Measurements from ENCODE around the gene ZNF281. TPM values are rescaled to one million over a fixed set of nuclear protein-coding genes. Genes with fewer than 3 reads are reported as not detected.
A peak's percentile ranks its signal among the peaks of the same experiment; 100 is the strongest.

Gene ZNF281
- total RNA-seq, 1 experiment from 2014 or later, result 22.3 TPM

GRCh38 chr1:200453553-200453905 lies 43.7 kb upstream of the ZNF281 start:
- POLR2A ChIA-PET, result interaction anchor here (0.6 kb wide), 2 partner anchors 133 to 342 kb away, joined by 3 to 4 read pairs; no protein-coding TSS in a partner anchor
- Mint-ChIP-seq H3K36me3 (ENCODE audit: insufficient read depth, unreplicated experiment) (no peaks in the 10 kb centered on the region), H3K27ac (ENCODE audit: low read depth, unreplicated experiment) (no peak overlapping the region), H3K4me1 (ENCODE audit: insufficient read depth, unreplicated experiment) (peaks cover 10% of the 10 kb centered on the region), H3K27me3 (ENCODE audit: insufficient read depth, unreplicated experiment) (no peaks in the 10 kb centered on the region), H3K4me3 (ENCODE audit: unreplicated experiment) (no peak overlapping the region), H3K9me3 (ENCODE audit: unreplicated experiment) (no peaks in the 10 kb centered on the region)
- peak; percentile 65 for DNase-seq (ENCODE audit: unreplicated experiment)
- no TSS peak for BruUV-seq (replicated peaks)
- TF ChIP-seq, protein P1, sequence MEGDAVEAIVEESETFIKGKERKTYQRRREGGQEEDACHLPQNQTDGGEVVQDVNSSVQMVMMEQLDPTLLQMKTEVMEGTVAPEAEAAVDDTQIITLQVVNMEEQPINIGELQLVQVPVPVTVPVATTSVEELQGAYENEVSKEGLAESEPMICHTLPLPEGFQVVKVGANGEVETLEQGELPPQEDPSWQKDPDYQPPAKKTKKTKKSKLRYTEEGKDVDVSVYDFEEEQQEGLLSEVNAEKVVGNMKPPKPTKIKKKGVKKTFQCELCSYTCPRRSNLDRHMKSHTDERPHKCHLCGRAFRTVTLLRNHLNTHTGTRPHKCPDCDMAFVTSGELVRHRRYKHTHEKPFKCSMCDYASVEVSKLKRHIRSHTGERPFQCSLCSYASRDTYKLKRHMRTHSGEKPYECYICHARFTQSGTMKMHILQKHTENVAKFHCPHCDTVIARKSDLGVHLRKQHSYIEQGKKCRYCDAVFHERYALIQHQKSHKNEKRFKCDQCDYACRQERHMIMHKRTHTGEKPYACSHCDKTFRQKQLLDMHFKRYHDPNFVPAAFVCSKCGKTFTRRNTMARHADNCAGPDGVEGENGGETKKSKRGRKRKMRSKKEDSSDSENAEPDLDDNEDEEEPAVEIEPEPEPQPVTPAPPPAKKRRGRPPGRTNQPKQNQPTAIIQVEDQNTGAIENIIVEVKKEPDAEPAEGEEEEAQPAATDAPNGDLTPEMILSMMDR (IDR thresholded peaks at IDR 0.05; ENCODE audit: unreplicated experiment), result no peak
- CTCF ChIA-PET, result no interaction called here
- intact Hi-C loops (cut with micrococcal nuclease), result no loop called here

DNA sequence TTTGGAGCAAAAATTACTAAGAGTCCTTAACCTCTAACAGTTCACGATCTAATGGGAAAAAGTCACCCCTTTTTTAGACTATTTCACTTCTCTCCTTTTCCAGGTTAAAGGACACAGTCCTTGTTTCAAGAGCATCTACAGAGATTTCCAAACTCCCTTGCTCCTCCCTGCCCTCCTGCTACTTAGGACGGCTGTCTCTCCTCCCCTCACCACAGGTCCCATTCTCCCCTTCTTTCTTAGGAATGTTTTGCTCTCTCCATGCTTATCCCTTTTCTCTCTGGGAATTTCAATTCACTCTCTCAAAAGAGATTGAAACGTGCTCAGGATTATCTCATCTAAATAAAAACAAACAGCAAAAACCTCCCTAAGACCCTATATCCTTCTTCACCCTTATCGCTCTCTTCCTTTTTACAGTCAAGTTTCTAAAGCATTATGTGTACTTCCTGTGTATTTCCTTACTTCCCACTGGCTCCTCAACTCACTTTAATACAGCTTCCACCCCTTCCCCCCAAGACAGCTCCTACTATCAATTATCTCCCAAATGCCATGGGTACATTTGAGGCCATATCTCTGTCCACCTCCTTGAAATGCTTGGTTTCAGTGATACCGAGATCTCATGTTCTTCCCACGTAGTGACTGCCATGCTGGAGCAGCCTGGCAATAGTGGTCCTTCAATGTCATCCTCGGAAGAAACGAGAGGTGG lies 43.2 kb upstream of the ZNF281 start:
- H3K27me3 Mint-ChIP-seq (ENCODE audit: insufficient read depth, unreplicated experiment), result no peaks in the 10 kb centered on the region
- H3K36me3 Mint-ChIP-seq (ENCODE audit: insufficient read depth, unreplicated experiment), result no peaks in the 10 kb centered on the region
- ChIA-PET CTCF (interaction anchor here (0.7 kb wide), 1 partner anchor 341 kb away, joined by 3 read pairs; no protein-coding TSS in a partner anchor), POLR2A (interaction anchor here (0.6 to 0.9 kb wide), 2 partner anchors 52 to 132 kb away, joined by 3 read pairs; no protein-coding TSS in a partner anchor)
- no TSS peak for BruUV-seq (replicated peaks)
- H3K27ac Mint-ChIP-seq (ENCODE audit: low read depth, unreplicated experiment), result no peak overlapping the region
- H3K9me3 Mint-ChIP-seq (ENCODE audit: unreplicated experiment), result no peaks in the 10 kb centered on the region
- H3K4me1 Mint-ChIP-seq (ENCODE audit: insufficient read depth, unreplicated experiment), result peaks cover 10% of the 10 kb centered on the region
- DNase-seq (ENCODE audit: unreplicated experiment), result no peak
- H3K4me3 Mint-ChIP-seq (ENCODE audit: unreplicated experiment), result no peak overlapping the region
- intact Hi-C loops (cut with micrococcal nuclease), result no loop called here
- TF ChIP-seq, protein P1 (IDR thresholded peaks at IDR 0.05; ENCODE audit: unreplicated experiment), result no peak

- no peak for DNase-seq (ENCODE audit: unreplicated experiment)
- Mint-ChIP-seq H3K4me3 (ENCODE audit: unreplicated experiment) (no peak overlapping the region), H3K27me3 (ENCODE audit: insufficient read depth, unreplicated experiment) (no peaks in the 10 kb centered on the region), H3K4me1 (ENCODE audit: insufficient read depth, unreplicated experiment) (peaks cover 11% of the 10 kb centered on the region), H3K36me3 (ENCODE audit: insufficient read depth, unreplicated experiment) (no peaks in the 10 kb centered on the region), H3K27ac (ENCODE audit: low read depth, unreplicated experiment) (no peak overlapping the region), H3K9me3 (ENCODE audit: unreplicated experiment) (peaks cover 6% of the 10 kb centered on the region)
- ChIA-PET POLR2A (interaction anchor here (1.9 kb wide), 1 partner anchor 27 kb away, joined by 5 read pairs; no protein-coding TSS in a partner anchor), CTCF (interaction anchor here (0.6 to 0.7 kb wide), 3 partner anchors 24 to 454 kb away, joined by 3 read pairs; no protein-coding TSS in a partner anchor)
- no TSS peak for BruUV-seq (replicated peaks)
- TF ChIP-seq, protein P1 (IDR thresholded peaks at IDR 0.05; ENCODE audit: unreplicated experiment), result no peak
- intact Hi-C loops (cut with micrococcal nuclease), result no loop called here
Observed at GRCh38 chr1:200448034-200448762, 38.4 kb upstream of the ZNF281 start.

- no TSS peak for BruUV-seq (replicated peaks)
- CTCF ChIA-PET, result interaction anchor here (1.2 kb wide), 1 partner anchor 39 kb away, joined by 3 read pairs; no protein-coding TSS in a partner anchor
- Mint-ChIP-seq H3K4me3 (ENCODE audit: unreplicated experiment) (no peak overlapping the region), H3K36me3 (ENCODE audit: insufficient read depth, unreplicated experiment) (no peaks in the 10 kb centered on the region), H3K27ac (ENCODE audit: low read depth, unreplicated experiment) (no peak overlapping the region), H3K9me3 (ENCODE audit: unreplicated experiment) (peaks cover 6% of the 10 kb centered on the region), H3K4me1 (ENCODE audit: insufficient read depth, unreplicated experiment) (peaks cover 7% of the 10 kb centered on the region), H3K27me3 (ENCODE audit: insufficient read depth, unreplicated experiment) (no peaks in the 10 kb centered on the region)
- TF ChIP-seq, protein P1 (IDR thresholded peaks at IDR 0.05; ENCODE audit: unreplicated experiment), result no peak
- POLR2A ChIA-PET, result no interaction called here
- intact Hi-C loops (cut with micrococcal nuclease), result no loop called here
- peak; percentile 67 for DNase-seq (ENCODE audit: unreplicated experiment)
Observed at GRCh38 chr1:200445213-200445612, 35.4 kb upstream of the ZNF281 start.

Data from MCF 10A (cell line).